Hippocampal formation (tissue), 2 donors: Measurements from ENCODE around the gene BRME1.
"Not testable (repeated sequence)": the region's sequence is repeated elsewhere in the genome, so short reads cannot be mapped to it uniquely, and the experiment has no call there.

ENCODE experiments used
- DNase-seq, 2 donors: peaks; one replicate each; lab custom pipeline; 2025; lab: John Stamatoyannopoulos, UW

The BRME1 gene

DNA sequence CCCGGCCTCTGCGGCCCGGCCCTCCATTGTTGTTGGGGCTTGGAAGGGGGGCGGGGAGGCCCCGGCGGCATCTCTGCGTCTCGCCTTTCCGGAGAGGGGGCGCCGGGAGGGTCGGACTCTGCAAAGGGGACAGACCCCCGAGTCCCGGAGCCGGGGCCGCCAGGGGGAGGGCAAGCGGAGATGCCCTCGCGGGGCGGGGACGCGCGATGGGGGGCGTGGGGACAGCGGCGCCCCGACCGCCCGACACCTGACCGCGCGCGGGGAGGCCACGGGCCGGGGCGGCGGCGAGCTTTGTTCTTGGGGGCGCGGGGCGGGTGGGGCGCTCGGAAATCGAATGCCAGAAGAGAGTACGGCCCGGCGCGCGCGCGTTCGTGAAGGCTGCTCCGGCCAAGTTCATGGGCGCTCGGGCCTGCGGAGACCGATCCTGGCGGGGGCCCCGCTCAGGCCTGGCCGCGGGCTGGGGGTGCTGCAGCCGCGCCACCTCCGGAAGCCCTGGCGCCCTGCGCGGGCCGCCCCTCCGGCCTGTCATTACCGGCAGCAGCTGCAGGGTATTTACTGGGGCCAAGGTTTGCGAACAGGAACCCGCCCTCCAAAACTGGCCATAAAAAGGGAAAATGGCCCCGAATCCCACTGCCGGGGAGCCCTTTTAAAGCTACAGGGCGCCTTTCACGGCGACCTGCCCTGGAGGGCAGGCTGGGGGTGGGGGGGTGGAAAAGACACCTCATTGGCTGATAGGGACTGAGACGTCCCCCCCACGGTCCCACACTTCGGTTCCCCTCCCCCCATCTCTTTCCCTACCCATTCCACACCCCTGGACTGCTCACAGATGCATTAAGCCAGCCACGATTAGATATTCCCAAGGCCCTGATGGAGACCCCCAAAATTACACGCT lies 40.1 kb downstream of the BRME1 start:
- DNase-seq = no peak

DNA sequence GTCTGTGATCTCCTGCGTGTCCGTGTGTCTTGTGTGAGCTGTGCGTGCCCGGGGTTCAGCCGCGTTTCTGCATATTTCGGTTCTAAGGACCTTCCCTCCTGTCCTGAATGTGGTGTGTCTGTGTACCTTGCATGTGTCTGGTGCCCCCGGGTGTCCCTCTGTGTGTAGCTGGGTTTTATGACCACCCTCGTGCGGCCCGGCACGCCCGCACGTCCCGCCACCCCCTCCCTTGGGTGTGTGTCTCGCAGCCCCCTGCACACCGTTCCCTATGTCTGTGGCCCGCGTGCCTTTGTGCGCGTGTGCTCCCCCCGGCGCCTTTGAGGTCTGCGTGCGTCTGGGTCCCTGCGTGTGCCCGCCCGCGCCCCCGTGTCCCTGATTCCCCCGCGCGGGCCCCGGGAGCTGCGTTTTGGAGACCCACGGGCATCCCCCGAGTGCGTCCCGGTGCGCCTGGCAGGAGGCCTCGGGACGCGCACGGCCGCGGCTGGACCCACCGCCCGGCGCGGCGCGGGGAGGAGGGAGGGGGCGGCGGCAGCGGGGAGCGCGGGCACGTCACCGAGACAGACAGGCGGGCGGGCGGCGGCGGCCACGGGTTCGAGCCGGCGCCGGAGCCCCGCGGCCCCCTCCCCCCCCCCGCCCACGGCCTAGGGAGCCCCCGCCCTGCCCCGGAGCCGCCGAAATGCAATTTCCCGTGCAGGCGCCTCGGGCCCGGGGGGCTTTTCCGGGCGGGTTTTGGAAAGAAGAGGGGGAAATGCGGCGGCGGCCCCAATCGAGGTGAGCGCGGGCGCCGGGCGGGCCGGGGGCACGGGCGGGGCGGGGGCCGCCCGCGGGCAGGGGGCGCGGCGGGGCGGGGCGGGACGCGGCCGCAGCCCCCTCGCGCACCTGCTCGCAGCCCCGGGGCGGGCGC lies 41.0 kb downstream of the BRME1 start:
- no peak for DNase-seq

DNA sequence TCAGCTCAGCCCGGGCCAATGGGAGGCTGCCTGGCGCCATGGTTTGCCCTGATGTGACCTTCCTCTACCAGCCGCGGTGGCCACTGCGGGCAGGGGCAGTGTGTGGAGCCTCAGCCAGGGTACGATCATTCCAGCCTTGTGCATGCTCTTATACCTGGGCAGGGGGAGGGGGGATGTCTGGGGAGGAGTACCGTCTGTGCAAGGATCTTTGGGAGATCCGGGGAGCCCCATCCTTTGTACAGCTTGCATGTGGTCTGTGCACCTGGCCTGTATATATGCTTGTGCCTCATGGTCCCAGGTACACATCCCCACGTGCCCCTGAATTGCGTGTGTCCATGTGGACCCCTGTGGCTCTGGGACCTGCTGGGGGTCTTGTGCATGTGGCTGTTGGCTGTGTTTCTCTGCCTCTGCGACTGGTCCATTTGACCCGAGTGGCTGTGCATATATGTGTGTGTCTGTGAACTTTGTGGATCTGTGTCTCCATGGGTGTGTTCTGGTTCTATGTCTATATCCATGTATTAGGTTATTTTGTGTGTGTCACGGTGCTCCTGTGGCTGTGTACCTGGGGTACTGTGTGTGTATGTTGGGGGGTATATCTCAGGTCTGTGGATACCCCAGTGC lies 41.8 kb downstream of the BRME1 start:
- DNase-seq = no peak

DNA sequence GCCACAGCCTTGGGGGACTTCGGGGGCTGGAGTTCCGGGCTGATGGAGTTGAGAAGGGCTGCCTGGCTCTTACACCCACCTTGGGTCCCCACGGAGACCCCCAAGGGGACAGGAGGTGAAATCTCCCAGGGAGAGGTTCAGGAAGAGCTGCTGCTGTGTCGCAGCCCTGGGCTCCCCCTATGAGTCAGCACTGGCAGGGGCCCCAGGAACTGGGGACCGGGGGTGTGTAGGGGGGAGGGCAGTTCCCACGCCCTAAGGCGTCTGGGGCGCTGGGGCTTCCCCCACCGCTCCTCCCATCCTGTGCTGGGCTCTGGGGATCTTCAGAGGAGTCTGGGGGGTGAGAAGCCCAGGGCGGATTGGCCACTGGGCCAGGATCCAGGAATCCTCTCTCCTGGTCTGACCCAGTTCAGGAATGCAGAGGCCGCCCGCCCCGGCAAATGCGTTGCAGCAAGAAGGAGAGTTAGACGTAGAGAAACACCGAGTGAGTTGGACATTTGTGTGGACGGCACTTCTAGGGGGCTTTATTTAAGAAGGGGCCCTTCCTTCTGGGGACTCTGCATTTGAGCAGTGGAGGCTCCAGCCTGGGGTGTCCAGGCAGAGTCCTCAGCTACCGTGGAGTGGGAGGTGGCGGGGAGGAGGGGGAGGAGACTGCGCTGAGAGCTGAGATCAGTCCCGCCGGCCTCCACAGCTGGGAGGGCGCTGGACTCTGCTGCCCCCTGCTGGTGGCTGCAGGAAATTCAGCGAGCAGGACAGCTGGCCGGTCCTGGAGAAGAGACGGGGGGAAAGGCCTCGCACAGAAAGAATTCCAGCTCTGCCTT lies 44.0 kb downstream of the BRME1 start:
- DNase-seq = peak; percentile 85 to 87

DNA sequence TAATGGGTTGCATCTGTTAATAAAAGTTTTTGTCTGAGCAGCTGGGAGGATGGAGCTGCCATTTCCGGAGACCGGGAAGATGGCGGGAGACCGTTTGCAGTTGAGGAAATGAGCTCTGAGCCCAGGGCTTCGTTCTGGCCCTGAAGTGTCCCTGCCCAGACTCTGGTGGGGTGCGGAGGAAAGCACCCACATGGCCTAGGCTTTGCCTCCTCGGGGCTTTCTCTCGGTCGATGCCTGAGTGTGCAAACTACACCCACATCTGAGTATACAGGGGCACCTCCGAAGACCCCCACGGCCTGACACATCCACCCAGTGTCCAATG lies 44.6 kb downstream of the BRME1 start:
- no peak for DNase-seq

DNA sequence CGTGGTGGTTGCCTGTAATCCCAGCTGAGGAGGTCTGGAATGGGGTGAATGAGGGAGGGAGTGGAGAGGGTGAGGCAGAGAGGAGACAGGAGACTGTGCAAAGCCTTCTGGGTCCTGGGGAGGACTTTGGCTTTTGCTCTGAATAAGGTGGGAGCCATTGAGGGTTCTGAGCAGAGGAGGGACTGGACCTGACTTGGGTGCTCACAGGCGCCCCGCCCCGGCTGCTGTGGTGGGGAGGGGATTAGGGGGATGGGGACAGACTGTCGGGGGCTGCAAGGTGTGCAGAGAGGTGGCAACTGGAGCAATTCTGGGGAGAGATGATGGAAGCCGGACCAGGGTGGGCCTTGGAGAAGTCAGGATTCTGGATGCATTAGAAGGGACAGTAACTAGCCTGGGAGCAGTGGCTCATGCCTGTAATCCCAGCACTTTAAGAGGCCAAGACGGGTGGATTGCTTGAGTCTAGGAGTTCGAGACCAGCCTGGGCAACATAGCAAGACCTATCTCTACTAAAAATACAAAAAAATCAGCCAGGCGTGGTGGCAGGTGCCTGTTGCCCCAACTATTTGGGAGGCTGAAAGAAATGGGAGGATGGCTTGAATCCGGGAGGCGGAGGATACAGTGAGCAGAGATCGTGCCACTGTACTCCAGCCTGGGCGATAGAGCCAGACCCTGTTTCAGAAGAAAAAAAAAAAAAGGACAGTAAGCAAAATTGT lies 45.1 kb downstream of the BRME1 start:
- no peak for DNase-seq

DNA sequence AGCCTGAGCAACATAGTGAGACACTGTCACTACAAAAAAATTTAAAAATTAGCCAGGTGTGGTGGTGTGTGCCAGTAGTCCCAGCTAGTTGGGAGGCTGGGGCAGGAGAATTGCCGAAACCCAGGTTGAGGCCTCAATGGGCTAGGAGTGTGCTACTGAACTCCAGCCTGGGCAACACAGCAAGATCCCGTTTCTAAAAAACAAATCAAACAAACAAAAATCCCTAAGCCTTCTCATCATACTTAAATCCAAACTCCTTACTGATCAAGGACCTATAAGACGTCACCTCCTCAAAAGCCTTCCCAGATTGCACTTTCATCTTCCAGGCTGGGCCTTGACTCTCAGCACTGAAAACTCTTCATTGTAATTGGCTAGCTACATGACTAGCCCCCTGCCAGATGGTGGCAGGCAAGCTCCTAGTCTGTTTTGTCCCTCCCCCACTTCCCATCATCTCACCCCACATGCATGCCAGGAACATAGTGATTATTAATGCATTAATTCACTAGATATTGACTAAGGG lies 46.5 kb downstream of the BRME1 start:
- DNase-seq = no peak

DNA sequence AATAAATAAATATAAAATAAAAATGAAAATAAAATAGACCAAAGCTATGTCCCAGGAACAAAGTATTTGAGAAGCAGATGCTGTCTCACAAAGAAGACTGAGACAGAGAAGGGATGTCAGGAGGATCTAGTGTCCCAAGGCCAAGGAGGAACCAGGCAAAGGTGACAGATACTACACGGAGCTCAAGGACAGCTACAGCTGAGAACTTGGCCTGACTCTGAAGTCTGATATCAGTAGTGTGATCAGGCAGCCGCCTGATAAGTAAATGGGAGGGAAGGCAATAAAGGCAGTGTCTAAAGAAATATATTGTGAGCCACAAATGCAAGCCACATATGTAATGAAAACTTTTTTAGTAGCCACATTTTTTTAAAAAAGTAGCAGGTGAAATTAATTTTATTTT lies 49.4 kb downstream of the BRME1 start:
- DNase-seq = no peak

DNA sequence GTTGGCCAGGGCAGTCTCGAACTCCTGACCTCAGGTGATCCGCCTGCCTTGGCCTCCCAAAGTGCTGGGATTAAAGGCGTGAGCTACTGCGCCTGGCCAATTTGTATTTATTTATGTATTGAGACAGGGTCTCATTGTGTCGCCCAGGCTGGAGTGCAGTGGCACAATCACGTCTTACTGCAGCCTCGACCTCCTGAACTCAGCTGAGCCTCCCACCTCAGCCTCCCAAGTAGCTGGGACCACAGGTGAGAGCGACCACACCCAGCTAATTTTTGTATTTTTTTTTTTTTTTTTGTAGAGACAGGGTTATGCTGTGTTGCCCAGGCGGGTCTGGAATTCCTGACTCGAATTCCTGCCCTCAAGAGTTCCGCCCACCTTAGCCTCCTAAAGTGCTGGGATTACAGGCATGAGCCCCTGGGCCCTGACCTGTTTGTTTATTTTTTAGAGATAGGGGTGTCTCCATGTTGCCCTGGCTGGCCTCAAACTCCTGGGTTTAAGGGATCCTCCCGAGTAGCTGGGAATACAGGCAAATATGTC lies 53.7 kb downstream of the BRME1 start:
- not testable (repeated sequence) for DNase-seq

DNA sequence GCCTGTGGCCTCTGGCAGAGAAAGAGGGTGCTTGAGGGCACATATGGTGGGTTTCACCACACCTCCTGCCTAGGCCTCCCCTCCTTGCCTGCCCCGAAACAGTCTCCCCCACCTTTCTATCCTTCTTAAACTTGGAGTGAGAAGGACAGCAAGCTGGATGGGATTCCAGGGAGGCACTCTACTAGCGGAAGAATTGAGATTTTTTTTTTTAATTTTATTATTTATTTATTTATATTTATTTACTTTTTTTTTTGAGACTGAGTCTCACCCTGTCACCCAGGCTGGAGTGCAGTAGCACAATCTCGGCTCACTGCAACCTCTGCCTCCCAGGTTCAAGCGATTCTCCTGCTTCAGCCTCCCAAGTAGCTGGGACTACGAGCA lies 54.2 kb downstream of the BRME1 start:
- DNase-seq = not testable (repeated sequence)

DNA sequence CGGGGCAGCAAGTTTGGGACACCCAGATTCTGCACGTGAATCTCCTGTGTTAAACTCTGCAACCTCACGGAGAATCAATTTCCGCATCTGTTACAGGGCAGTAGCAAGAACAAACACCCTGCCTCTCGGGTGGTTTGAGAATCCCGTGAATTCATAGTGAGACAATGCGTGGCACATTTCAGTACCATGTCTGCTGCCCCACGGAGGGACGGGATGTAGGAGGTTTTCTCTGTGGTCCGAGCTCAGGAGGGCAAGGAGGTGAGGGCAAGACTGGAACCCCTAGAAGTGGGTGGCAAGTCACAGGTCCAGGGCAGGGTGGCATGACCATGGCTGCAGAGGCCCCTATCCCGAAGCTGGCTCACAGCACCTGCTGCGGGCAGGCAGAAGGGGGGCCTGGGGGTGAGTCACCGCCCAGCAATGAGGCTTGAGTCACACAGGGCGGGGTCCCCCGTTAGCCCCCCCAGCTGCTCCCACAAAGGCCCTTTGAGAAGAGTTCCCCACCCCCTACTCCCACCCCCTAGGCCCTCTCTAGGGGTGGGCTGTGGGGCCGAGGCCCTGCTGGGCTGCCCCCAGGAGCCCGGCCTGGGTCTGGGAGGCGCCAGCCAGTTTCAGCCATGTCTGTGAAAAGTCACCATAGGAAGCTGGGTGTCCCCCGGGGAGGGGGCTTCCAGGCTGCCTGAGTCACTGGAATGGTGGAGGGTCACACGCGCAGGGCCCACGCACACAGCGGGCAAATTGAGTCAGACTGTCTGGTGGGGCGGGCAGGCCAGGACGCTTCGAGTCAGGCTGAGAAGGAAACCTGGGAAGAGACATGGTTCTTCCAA lies 54.8 kb downstream of the BRME1 start:
- DNase-seq = peak in 1 of 2 donors; percentile 40

DNA sequence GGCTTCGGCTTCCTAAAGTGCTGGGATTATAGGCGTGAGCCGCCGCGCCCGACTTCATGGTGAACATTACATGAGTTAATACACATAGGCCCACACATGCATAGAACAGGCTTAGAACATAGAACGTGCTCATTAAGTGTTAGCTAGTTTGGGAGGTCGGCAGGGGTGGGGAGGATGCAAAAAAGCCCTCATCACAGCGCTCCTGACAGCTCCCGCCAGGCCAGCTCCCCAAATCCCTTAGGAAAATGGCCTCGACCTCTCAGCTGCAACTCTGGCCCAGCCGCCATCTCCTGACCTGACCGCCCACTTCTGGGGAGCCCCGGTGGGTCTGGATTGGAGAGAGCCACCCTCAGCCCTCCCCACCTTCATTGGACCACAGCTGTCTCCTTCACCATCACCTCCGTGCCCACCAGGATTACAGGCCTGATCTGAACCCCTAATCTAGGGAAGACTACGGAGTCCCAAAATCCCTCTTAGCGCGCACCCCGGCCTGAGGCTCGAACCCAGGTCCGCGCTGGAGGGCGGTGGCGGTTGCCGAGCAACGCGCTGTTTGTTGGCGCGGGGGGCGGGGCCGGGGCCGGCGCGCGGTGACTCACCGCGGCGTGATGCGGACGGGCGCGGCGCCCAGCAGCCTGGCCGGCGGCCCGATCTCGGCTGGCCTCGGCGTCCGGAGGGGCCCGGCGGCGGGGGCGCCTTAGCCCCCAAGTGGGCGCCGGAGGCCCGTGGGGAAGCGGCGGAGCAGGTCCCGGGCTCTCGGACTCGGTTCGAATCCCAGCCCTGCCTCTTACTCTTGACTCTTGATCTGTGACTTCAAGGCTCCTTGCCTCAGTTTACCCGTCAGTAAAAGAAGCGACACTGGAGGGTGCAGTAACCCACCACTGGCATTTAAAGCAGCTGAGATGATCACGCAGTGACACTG lies 55.7 kb downstream of the BRME1 start:
- DNase-seq = peak; percentile 38 to 55

DNA sequence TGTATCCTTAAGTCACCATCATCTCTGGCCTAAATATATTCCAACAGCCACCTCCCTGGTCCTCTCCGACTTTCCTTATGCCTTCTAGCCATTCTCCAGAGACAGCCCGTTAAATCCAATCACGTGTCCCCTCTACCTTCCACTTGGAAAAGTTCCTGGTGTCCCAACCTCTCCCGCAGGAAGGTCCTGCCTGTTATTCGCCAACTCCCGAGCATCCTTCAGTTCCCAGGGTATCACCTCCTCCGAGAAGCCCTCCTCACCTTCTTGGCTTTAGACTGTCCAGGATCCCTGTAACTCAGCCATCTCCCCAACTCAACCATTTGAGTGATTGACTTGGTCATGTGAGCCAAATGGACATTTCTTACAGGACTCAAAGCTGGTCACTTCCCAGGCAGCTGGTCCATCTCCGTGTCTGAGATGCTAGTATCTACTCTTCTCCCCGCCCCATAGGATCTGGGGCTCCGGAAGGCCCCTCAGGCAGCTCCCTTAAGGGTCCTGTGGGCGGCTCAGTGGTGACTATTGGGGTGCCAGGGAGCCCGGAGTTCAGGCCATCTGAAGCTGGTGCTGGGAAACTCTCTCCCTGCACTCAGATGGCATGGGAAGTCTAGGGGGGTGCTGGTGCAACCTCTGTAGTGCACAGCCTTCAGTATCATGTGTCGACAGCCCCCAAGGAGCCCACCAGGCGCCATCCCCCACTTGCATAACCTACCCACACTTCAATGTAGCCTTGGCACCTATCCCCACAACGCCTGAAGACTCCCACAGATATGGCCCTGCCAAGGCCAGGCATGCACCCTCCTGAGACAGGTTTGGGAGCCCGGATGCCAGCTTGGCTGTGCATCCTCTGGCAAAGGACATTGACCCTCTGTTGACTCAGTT lies 56.9 kb downstream of the BRME1 start:
- DNase-seq = no peak

DNA sequence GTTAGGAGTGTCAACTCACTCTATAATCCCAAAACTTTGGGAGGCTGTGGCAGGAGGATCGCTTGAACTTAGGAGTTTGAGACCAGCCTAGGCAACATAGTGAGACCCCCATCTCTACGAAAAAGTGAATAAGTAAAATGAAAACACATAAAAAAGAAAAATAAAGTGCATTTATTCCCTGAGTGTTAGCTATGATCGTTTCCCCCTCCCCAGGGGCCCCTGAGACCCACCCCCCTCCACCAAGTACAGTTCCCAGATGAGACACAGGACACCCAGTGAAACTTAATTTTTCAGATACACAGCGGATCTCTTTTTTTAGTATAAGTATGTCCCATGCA lies 57.6 kb downstream of the BRME1 start:
- no peak for DNase-seq

DNA sequence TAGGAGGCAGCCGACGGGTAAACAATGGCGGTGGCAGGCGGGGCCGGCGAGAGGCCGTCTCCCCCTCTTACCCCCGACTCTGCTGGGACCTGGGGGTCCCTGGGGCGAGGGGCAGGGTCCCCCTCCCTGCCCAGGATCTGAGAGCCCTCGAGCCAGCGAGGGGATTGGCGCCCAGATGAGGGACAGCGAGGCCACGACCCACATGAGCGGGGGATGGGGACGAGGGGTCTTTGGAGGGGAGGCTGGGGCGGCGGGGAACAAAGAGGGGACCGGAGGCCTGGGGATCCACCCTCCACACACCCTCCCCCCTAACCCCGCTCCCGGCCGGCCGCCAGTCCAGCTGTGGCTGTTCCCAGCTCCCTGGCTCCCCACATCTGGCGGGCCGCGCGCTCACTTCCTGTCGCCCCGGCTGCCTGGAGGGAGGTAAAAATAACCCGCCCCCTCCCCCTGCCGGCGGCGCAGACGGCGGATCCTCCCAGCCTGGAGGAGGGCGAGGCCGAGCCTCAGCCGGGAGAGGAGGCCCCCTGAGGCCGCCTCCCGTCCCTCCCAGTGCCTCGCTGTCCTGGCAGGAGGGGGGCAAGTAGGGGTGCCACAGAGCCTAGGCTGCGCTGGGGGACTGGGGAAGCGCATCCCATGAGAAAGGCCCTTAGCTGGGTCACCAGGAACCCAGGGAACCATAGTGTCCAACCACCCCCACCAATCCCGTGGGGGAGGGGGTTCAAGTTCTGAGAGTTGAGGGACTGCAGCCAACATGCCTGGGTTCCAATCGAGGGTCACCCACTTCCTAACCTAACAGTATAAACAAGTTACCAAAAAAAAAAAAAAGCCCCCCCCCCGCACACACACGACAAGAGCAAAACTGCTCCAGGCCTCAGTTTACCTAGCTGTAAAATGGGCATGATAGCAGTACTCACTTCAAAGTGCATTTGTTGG lies 58.2 kb downstream of the BRME1 start:
- peak; percentile 44 to 74 for DNase-seq

DNA sequence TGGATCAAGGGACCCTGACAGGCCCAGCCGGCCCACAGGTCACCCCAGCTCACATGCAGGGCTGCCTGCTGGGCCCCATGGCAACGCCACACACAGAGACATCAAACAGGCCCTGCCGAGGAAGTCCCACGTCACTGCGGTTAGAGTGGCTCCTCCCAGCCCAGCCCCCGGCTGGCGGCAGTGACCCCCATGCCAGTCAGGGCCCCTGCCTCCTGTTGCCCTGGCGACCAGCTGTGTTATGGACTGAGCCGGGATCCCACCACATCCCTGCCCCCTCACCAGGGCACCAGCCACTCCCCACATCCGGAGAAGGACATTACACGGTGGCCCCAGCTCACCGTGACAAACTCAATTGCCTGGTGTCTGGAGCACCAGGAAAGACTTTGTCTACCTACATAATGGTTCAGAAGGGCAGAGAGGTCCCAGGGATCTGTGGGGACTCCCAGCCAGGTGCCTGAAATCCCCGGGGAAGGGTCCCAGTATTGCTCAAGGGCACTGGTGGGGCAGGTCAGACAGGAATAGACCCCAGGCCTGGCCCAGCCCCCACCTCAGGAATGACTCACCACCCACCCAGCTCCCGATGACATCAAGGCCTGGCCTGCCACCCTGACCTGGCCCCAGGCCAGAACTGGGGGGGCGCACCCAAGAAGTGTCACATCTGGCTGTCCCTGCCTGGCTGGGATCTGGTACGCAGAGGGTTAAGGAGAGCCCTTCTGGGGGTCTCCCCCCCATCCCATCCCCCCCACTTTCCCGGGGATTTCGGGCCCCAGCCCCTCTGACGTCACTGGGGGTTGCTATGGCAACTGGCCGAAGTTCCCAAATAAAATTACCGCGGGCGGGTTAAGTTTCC lies 59.1 kb downstream of the BRME1 start:
- peak; percentile 17 to 55 for DNase-seq
